IMR-90 (cell line): ENCODE data around the gene HIPK1. TPM values are rescaled to one million over a fixed set of nuclear protein-coding genes. Genes with fewer than 3 reads are reported as not detected.

Experiments used
- ATAC-seq: fragments of 200-7000 bp; cut with Tn5 transposase; 2 replicates; pipeline ENCODE4 v1.9.1; 2020; ENCODE audit warnings: low read depth, mild to moderate bottlenecking, moderate library complexity
- BruUV-seq: library from RNA; stranded (reverse); fragments of 400-500 nt; replicated peaks from 2 replicates; lab custom pipeline; 2021; lab: Mats Ljungman, UMichigan
- CTCF ChIA-PET: fragments of 300-600 bp; formaldehyde crosslinking; extraction: SDS; loops from one replicate; lab custom pipeline; 2021; ENCODE audit warnings: antibody characterized with exemption; lab: Yijun Ruan, JAX
- POLR2A ChIA-PET: fragments of 300-600 bp; sonication (Branson Sonifier 250); formaldehyde crosslinking; loops from one replicate; lab custom pipeline; 2022; ENCODE audit warnings: antibody characterized with exemption; ENCODE audit not compliant: unreplicated experiment; lab: Charles Lee
- DNase-seq: peaks from one replicate; pipeline ENCODE4 v3.0.0; 2013
- H2AFZ ChIP-seq: replicated peaks from 2 replicates; pipeline ENCODE3; 2013; ENCODE audit warnings: low read length, mild to moderate bottlenecking; ENCODE audit not compliant: poor library complexity
- H2AK5ac ChIP-seq: 2 replicates; pipeline ENCODE4 v1.6.1; 2013; ENCODE audit warnings: low read depth, low read length, inconsistent platforms
- H2AK9ac ChIP-seq: replicated peaks from 2 replicates; pipeline ENCODE3; 2013; ENCODE audit warnings: mild to moderate bottlenecking, low read depth, low read length, moderate library complexity; ENCODE audit not compliant: poor library complexity
- H2BK120ac ChIP-seq: 2 replicates; pipeline ENCODE4 v1.6.1; 2013; ENCODE audit warnings: low read depth, low read length, inconsistent platforms
- H2BK15ac ChIP-seq: 3 replicates; pipeline ENCODE4 v1.6.1; 2013; ENCODE audit warnings: low read depth, low read length, inconsistent platforms
- H2BK20ac ChIP-seq: 2 replicates; pipeline ENCODE4 v1.6.1; 2013; ENCODE audit warnings: low read depth, mild to moderate bottlenecking, inconsistent platforms, low read length, moderate library complexity
- H2BK5ac ChIP-seq: 2 replicates; pipeline ENCODE4 v1.6.1; 2013; ENCODE audit warnings: mild to moderate bottlenecking, low read depth, low read length, inconsistent platforms; ENCODE audit not compliant: poor library complexity, severe bottlenecking
- H3K14ac ChIP-seq: replicated peaks from 2 replicates; pipeline ENCODE4 v1.6.1; 2013; ENCODE audit warnings: low read depth, low read length, inconsistent platforms
- H3K18ac ChIP-seq: 2 replicates; pipeline ENCODE4 v1.6.1; 2013; ENCODE audit warnings: low read depth, low read length, control low read depth
- H3K23ac ChIP-seq: 2 replicates; pipeline ENCODE4 v1.6.1; 2013; ENCODE audit warnings: low read depth, low read length, inconsistent platforms
- H3K27ac ChIP-seq: 2 replicates; pipeline ENCODE4 v1.5.1; 2013; ENCODE audit warnings: mild to moderate bottlenecking, control low read depth, low read length; ENCODE audit not compliant: insufficient read depth
- H3K27me3 ChIP-seq: 2 replicates; pipeline ENCODE4 v1.6.1; 2013; ENCODE audit warnings: low read length; ENCODE audit not compliant: control insufficient read depth, insufficient read depth
- H3K36me3 ChIP-seq: 2 replicates; pipeline ENCODE4 v1.6.1; 2013; ENCODE audit warnings: low read length, mixed read lengths; ENCODE audit not compliant: control insufficient read depth, insufficient read depth
- H3K4ac ChIP-seq: 2 replicates; pipeline ENCODE4 v1.6.1; 2013; ENCODE audit warnings: low read depth, low read length, inconsistent platforms
- H3K4me1 ChIP-seq: 2 replicates; pipeline ENCODE4 v1.6.1; 2013; ENCODE audit warnings: low read length, mixed read lengths; ENCODE audit not compliant: control insufficient read depth, insufficient read depth
- H3K4me2 ChIP-seq: 2 replicates; pipeline ENCODE4 v1.6.1; 2013; ENCODE audit warnings: low read depth, mild to moderate bottlenecking, control low read depth, low read length, moderate library complexity
- H3K4me3 ChIP-seq: 2 replicates; pipeline ENCODE4 v1.5.1; 2013; ENCODE audit warnings: low read depth, mild to moderate bottlenecking, control low read depth, low read length, moderate library complexity; ENCODE audit not compliant: insufficient read depth
- H3K56ac ChIP-seq: 2 replicates; pipeline ENCODE4 v1.6.1; 2013; ENCODE audit warnings: low read length, inconsistent platforms; ENCODE audit not compliant: insufficient read depth; ENCODE audit errors: extremely low read depth
- H3K79me1 ChIP-seq, 2 experiments: 2 replicates each; pipeline ENCODE4 v1.6.1; 2013; ENCODE audit warnings: low read length in 2 of 2, inconsistent platforms in 1 of 2, low read depth in 1 of 2
- H3K9ac ChIP-seq: 2 replicates; pipeline ENCODE4 v1.6.1; 2013; ENCODE audit warnings: low read depth, low read length, control low read depth
- H3K9me1 ChIP-seq: 2 replicates; pipeline ENCODE4 v1.6.1; 2013; ENCODE audit warnings: low read length, inconsistent platforms; ENCODE audit not compliant: insufficient read depth
- H3K9me3 ChIP-seq: 2 replicates; pipeline ENCODE4 v1.6.1; 2013; ENCODE audit warnings: low read length; ENCODE audit not compliant: control insufficient read depth, insufficient read depth
- H4K20me1 ChIP-seq: 2 replicates; pipeline ENCODE4 v1.6.1; 2013; ENCODE audit warnings: low read length, inconsistent platforms; ENCODE audit not compliant: insufficient read depth
- H4K5ac ChIP-seq: 2 replicates; pipeline ENCODE4 v1.6.1; 2013; ENCODE audit warnings: mild to moderate bottlenecking, low read depth, low read length, control low read depth
- H4K8ac ChIP-seq, 2 experiments: 2 replicates each; pipeline ENCODE4 v1.6.1; 2013; ENCODE audit warnings: low read depth in 2 of 2, low read length in 2 of 2, control low read depth in 1 of 2, inconsistent platforms in 1 of 2
- H4K91ac ChIP-seq: 2 replicates; pipeline ENCODE4 v1.6.1; 2013; ENCODE audit warnings: low read depth, low read length, inconsistent platforms; ENCODE audit not compliant: insufficient read depth
- BHLHE40 ChIP-seq: fragments of 150-350 bp; IDR thresholded peaks from 2 replicates; pipeline ENCODE4 v1.6.1; 2016; ENCODE audit warnings: mild to moderate bottlenecking, low read depth, low read length
- CEBPB ChIP-seq: IDR thresholded peaks from 2 replicates; pipeline ENCODE4 v1.6.1; 2012; ENCODE audit warnings: low read depth, low read length, improper control_type of control experiment
- CHD1 ChIP-seq: IDR thresholded peaks from 2 replicates; pipeline ENCODE4 v1.6.1; 2012; ENCODE audit warnings: low read depth, low read length, improper control_type of control experiment
- CTCF ChIP-seq: conservative IDR thresholded peaks from 2 replicates; pipeline ENCODE4 v1.5.1; 2012; ENCODE audit warnings: mild to moderate bottlenecking, low read depth, low read length, improper control_type of control experiment
- ELK1 ChIP-seq: fragments of 150-350 bp; IDR thresholded peaks from 2 replicates; pipeline ENCODE4 v1.6.1; 2016; ENCODE audit warnings: low read depth, mild to moderate bottlenecking, low read length, moderate library complexity, borderline replicate concordance
- FOS ChIP-seq: fragments of 150-350 bp; IDR thresholded peaks from 2 replicates; pipeline ENCODE4 v1.6.1; 2016; ENCODE audit warnings: low read depth, low read length
- MAFK ChIP-seq: IDR thresholded peaks from 2 replicates; pipeline ENCODE4 v1.6.1; 2012; ENCODE audit warnings: low read depth, low read length, improper control_type of control experiment
- MAZ ChIP-seq: IDR thresholded peaks from 2 replicates; pipeline ENCODE4 v1.6.1; 2012; ENCODE audit warnings: low read depth, mild to moderate bottlenecking, low read length, improper control_type of control experiment, moderate library complexity, borderline replicate concordance
- MXI1 ChIP-seq: IDR thresholded peaks from 2 replicates; pipeline ENCODE4 v1.6.1; 2012; ENCODE audit warnings: low read depth, mild to moderate bottlenecking, low read length, moderate library complexity, borderline replicate concordance
- NFE2L2 ChIP-seq: fragments of 150-350 bp; IDR thresholded peaks from 2 replicates; pipeline ENCODE4 v1.6.1; 2016; ENCODE audit warnings: low read depth, mild to moderate bottlenecking, low read length
- POLR2A ChIP-seq: IDR thresholded peaks from 2 replicates; pipeline ENCODE4 v1.6.1; 2012; ENCODE audit warnings: mild to moderate bottlenecking, low read depth, low read length
- RAD21 ChIP-seq: IDR thresholded peaks from 2 replicates; pipeline ENCODE4 v1.6.1; 2012; ENCODE audit warnings: low read length, improper control_type of control experiment
- RCOR1 ChIP-seq: IDR thresholded peaks from 2 replicates; pipeline ENCODE4 v1.6.1; 2012; ENCODE audit warnings: mild to moderate bottlenecking, low read length, improper control_type of control experiment; ENCODE audit not compliant: insufficient replicate concordance
- RFX5 ChIP-seq: IDR thresholded peaks from 2 replicates; pipeline ENCODE4 v1.8.0; 2012; ENCODE audit warnings: low read depth, mild to moderate bottlenecking, low read length, moderate library complexity
- SMC3 ChIP-seq: fragments of 150-350 bp; IDR thresholded peaks from 2 replicates; pipeline ENCODE4 v1.6.1; 2016; ENCODE audit warnings: low read depth, mild to moderate bottlenecking, antibody characterized with exemption, low read length, moderate library complexity
- USF2 ChIP-seq: fragments of 150-350 bp; IDR thresholded peaks from 2 replicates; pipeline ENCODE4 v1.6.1; 2017; ENCODE audit warnings: mild to moderate bottlenecking, antibody characterized with exemption, low read length, low read depth
- whole genome bisulfite sequencing, 2 experiments: methylation state at CpG; one replicate each; pipeline versions ENCODE4 v1.1.5 to v1.1.7; 2013; ENCODE audit warnings: missing lambda C conversion rate in 2 of 2; ENCODE audit not compliant: insufficient read length in 1 of 2; ENCODE audit errors: extremely low coverage in 2 of 2; 5-methylcytosine and 5-hydroxymethylcytosine counted together
- dilution Hi-C: fragments of 300-500 bp; cut with HindIII; formaldehyde crosslinking; loops from one replicate; pipeline ENCODE4 v1.14.3; 2018; ENCODE audit warnings: low sequenced_read_pairs; ENCODE audit not compliant: unreplicated experiment
- in situ Hi-C: fragments of 300-500 bp; cut with MboI; formaldehyde crosslinking; loops from 3 replicates; pipeline ENCODE4 v1.14.3; 2019; ENCODE audit warnings: low sequenced_read_pairs, inconsistent platforms, mixed read lengths
- intact Hi-C: fragments of 100-400 bp; cut with micrococcal nuclease; formaldehyde crosslinking; loops from 2 replicates; pipeline ENCODE4 v1.10.0; 2022
- polyA plus RNA-seq, 3 experiments: library from polyadenylated mRNA; depleted of rRNA; stranded (reverse); fragments of >200 nt; gene quantifications; 2 replicates each; pipeline ENCODE4 v1.2.3, GENCODE V29; 2012; ENCODE audit warnings: low replicate concordance in 1 of 3
- total RNA-seq: library from RNA; depleted of rRNA; stranded (reverse); fragments of >200 nt; gene quantifications from 2 replicates; pipeline ENCODE4 v1.2.3, GENCODE V29; 2012

HIPK1 gene
- total and polyA plus RNA-seq, 2 of the 4 experiments (the other 2 are of a cell fraction): 15.3 to 33.9 TPM

- H2BK15ac ChIP-seq: no peak overlapping the region
- WGBS, 2 experiments: 50% methylated on average over 2 of the region's 6 CpGs; no CpG with 5 or more reads in 1 of the 2 experiments
- CTCF ChIA-PET: no interaction called here
Measured at GRCh38 chr1:114023377-114023776, 94.3 kb downstream of the HIPK1 start.

More at GRCh38 chr1:114023377-114023776, 94.3 kb downstream of the HIPK1 start:
- peaks cover 2% of the 10 kb centered on the region; the same call in 1 of the 2 replicates for H3K4me1 ChIP-seq
- ATAC-seq: no peak
- no peak overlapping the region for H3K4ac ChIP-seq
- no peak overlapping the region for H4K8ac ChIP-seq
- no peaks in the 10 kb centered on the region for H3K79me1 ChIP-seq
- no peak overlapping the region for H2BK20ac ChIP-seq
- H3K14ac ChIP-seq: no peak overlapping the region
- dilution Hi-C loops (no loop called here), intact Hi-C loops (no loop called here), in situ Hi-C loops (no loop called here)
- H3K18ac ChIP-seq: no peak overlapping the region
- no peak overlapping the region for H3K56ac ChIP-seq
- no peak overlapping the region for H2AK9ac ChIP-seq
- H2BK5ac ChIP-seq: no peak overlapping the region
- no peak overlapping the region for H2BK120ac ChIP-seq
- no TSS peak for BruUV-seq
- no peak overlapping the region for H2AFZ ChIP-seq
- no peaks in the 10 kb centered on the region for H4K20me1 ChIP-seq
- no peaks in the 10 kb centered on the region for H3K9me1 ChIP-seq
- H4K91ac ChIP-seq: no peak overlapping the region
- H3K4me2 ChIP-seq: no peak overlapping the region
- peaks cover 3% of the 10 kb centered on the region; the same call in 1 of the 2 replicates for H3K27me3 ChIP-seq
- no peaks in the 10 kb centered on the region for H3K36me3 ChIP-seq
- TF ChIP-seq RCOR1: no peak
- no peak for TF ChIP-seq SMC3
- no peak for TF ChIP-seq CTCF
- no peak for TF ChIP-seq CHD1
- TF ChIP-seq RAD21: no peak
- TF ChIP-seq USF2: no peak
- no peak for TF ChIP-seq MXI1
- no peak for TF ChIP-seq FOS
- no peak for TF ChIP-seq CEBPB
- no peak for TF ChIP-seq ELK1
- TF ChIP-seq MAZ: no peak
- no peak for TF ChIP-seq RFX5
- no peak for TF ChIP-seq MAFK
- no peak for TF ChIP-seq POLR2A
- TF ChIP-seq BHLHE40: no peak
- TF ChIP-seq NFE2L2: no peak
- no peak overlapping the region for H4K5ac ChIP-seq
- H3K9ac ChIP-seq: no peak overlapping the region
- DNase-seq: no peak
- no peak overlapping the region for H3K23ac ChIP-seq
- H2AK5ac ChIP-seq: no peak overlapping the region
- H3K27ac ChIP-seq: no peak overlapping the region
- H3K9me3 ChIP-seq: no peaks in the 10 kb centered on the region
- POLR2A ChIA-PET: no interaction called here
- no peak overlapping the region for H3K4me3 ChIP-seq
